ENCODE results near the gene PER3. TPM values are rescaled to one million over a fixed set of nuclear protein-coding genes. Genes with fewer than 3 reads are reported as not detected.
A peak's percentile ranks its signal among the peaks of the same experiment; 100 is the strongest.

The PER3 gene
- total RNA-seq, 8 experiments from 2014 or later: 2.8 to 9.6 (median 3.8) TPM

- Histone ChIP-seq H3K4me3 (no peak overlapping the region), H3K27ac (no peak overlapping the region), H3K4me1 (replicated peaks in 1 of 2) (no peaks in the 10 kb centered on the region)
- WGBS, 10 experiments: 44 to 100% (median 93%) methylated on average over 1 to 6 of the region's 6 CpGs; no CpG with 5 or more reads in 2 of the 10 experiments
- in situ Hi-C loops (cut with MboI; ENCODE audit: low pct_unique_long_range_greater_than_20kb in 2 of 9, low sequenced_read_pairs in 9 of 9, unreplicated experiment in 9 of 9): loop anchor here in 3 of 9 experiments (25.0 kb wide), 1 partner anchor 98 kb away; no protein-coding TSS in a partner anchor
- no peak for ATAC-seq (replicated peaks in 6 of 8)
Measured at GRCh38 chr1:7760245-7760644, 23.8 kb upstream of the PER3 start.

GRCh38 chr1:7761103-7761502, 23.0 kb upstream of the PER3 start:
- Histone ChIP-seq H3K4me1 (replicated peaks in 1 of 2) (no peaks in the 10 kb centered on the region), H3K4me3 (no peak overlapping the region), H3K27ac (no peak overlapping the region)
- WGBS, 10 experiments: 13 to 100% (median 77%) methylated on average over 1 to 3 of the region's 3 CpGs; no CpG with 5 or more reads in 2 of the 10 experiments
- in situ Hi-C loops (cut with MboI; ENCODE audit: low pct_unique_long_range_greater_than_20kb in 2 of 9, low sequenced_read_pairs in 9 of 9, unreplicated experiment in 9 of 9): loop anchor here in 3 of 9 experiments (25.0 kb wide), 1 partner anchor 99 kb away; no protein-coding TSS in a partner anchor
- ATAC-seq (replicated peaks in 6 of 8): no peak

DNA sequence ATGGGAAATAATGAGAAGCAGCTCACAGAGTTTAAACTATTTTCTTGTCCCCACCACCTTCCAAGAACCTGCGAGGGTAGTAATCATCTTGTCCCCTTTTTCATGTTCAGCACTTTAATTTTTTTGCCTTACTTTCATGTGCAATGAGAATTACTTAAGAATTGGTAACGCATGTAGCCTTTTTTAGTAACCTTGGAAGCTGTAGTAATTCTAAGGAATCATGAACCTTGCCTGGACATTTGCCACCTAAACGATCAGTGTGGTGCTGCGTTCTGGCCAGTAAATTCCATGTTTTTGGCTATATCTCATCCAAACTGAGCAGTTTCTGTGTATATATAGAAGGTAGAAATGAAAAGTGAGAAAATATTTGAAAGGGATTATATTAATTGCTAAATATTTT, 16.9 kb upstream of the PER3 start:
- no peak for ATAC-seq (replicated peaks in 6 of 8)
- in situ Hi-C loops (cut with MboI; ENCODE audit: low pct_unique_long_range_greater_than_20kb in 2 of 9, low sequenced_read_pairs in 9 of 9, unreplicated experiment in 9 of 9): loop anchor here in 3 of 9 experiments (25.0 kb wide), 1 partner anchor 105 kb away; no protein-coding TSS in a partner anchor
- H3K4me1 ChIP-seq (replicated peaks in 1 of 2): peaks cover 1 to 4% of the 10 kb centered on the region in 2 donors
- WGBS, 10 experiments: 21 to 100% (median 81%) methylated on average over 1 to 4 of the region's 4 CpGs
- no peak overlapping the region for H3K4me3 ChIP-seq
- H3K27ac ChIP-seq: no peak overlapping the region

- H3K27ac ChIP-seq: no peak overlapping the region
- in situ Hi-C loops (cut with MboI; ENCODE audit: low pct_unique_long_range_greater_than_20kb in 2 of 9, low sequenced_read_pairs in 9 of 9, unreplicated experiment in 9 of 9): loop anchor here in 3 of 9 experiments (25.0 kb wide), 1 partner anchor 106 kb away; no protein-coding TSS in a partner anchor
- H3K4me1 ChIP-seq (replicated peaks in 1 of 2): peaks cover 5 to 8% of the 10 kb centered on the region in 2 donors
- H3K4me3 ChIP-seq: no peak overlapping the region
- 20 to 88% (median 56%) methylated on average over 1 to 2 of the region's 2 CpGs; no CpG with 5 or more reads in 2 of the 10 experiments for WGBS, 10 experiments
- ATAC-seq (replicated peaks in 6 of 8): no peak
Measured at GRCh38 chr1:7768583-7768982, 15.5 kb upstream of the PER3 start.

GRCh38 chr1:7769673-7770412, 14.2 kb upstream of the PER3 start:
- no peak overlapping the region for H3K4me3 ChIP-seq
- peaks cover 5 to 8% of the 10 kb centered on the region in 2 donors for H3K4me1 ChIP-seq (replicated peaks in 1 of 2)
- H3K27ac ChIP-seq: no peak overlapping the region
- 72 to 100% (median 86%) methylated on average over 1 to 12 of the region's 12 CpGs for WGBS, 10 experiments
- no peak for ATAC-seq (replicated peaks in 6 of 8)
- in situ Hi-C loops (cut with MboI; ENCODE audit: low pct_unique_long_range_greater_than_20kb in 2 of 9, low sequenced_read_pairs in 9 of 9, unreplicated experiment in 9 of 9): loop anchor here in 3 of 9 experiments (25.0 kb wide), 1 partner anchor 108 kb away; no protein-coding TSS in a partner anchor

- WGBS, 10 experiments: 0 to 80% (median 45%) methylated on average over 1 to 6 of the region's 6 CpGs; no CpG with 5 or more reads in 2 of the 10 experiments
- in situ Hi-C loops (cut with MboI; ENCODE audit: low pct_unique_long_range_greater_than_20kb in 2 of 9, low sequenced_read_pairs in 9 of 9, unreplicated experiment in 9 of 9): loop anchor here in 3 of 9 experiments (25.0 kb wide), 1 partner anchor 108 kb away; no protein-coding TSS in a partner anchor
- Histone ChIP-seq H3K4me3 (peak overlapping the region; percentile 89 to 99 (median 98)), H3K27ac (peak overlapping the region in 1 of 2 donors; percentile 84), H3K4me1 (replicated peaks in 1 of 2) (peaks cover 5 to 8% of the 10 kb centered on the region in 2 donors)
- ATAC-seq (replicated peaks in 6 of 8): peak in 1 of 8 experiments; percentile 1
Measured at GRCh38 chr1:7770669-7770996, 13.5 kb upstream of the PER3 start.

GRCh38 chr1:7770997-7771822, 12.9 kb upstream of the PER3 start, which contains the start of gene VAMP3:
Gene VAMP3 (plus strand): TSS chr1:7771296. CDS start chr1:7771384, 88 bp downstream.
- in situ Hi-C loops (cut with MboI; ENCODE audit: low pct_unique_long_range_greater_than_20kb in 2 of 9, low sequenced_read_pairs in 9 of 9, unreplicated experiment in 9 of 9): loop anchor here in 3 of 9 experiments (25.0 kb wide), 1 partner anchor 109 kb away; no protein-coding TSS in a partner anchor
- Histone ChIP-seq H3K4me3 (peak within 1 kb of the TSS; percentile 89 to 99 (median 98)), H3K27ac (peak within 1 kb of the TSS; percentile 58 to 84), H3K4me1 (replicated peaks in 1 of 2) (peaks cover 5 to 8% of the 10 kb centered on the region in 2 donors)
- WGBS, 10 experiments: 0 to 6% (median 0%) methylated on average over 1 to 20 of the region's 97 CpGs; no CpG with 5 or more reads in 3 of the 10 experiments
- peak; percentile 88 to 92 (median 89) for ATAC-seq (replicated peaks in 6 of 8)

DNA sequence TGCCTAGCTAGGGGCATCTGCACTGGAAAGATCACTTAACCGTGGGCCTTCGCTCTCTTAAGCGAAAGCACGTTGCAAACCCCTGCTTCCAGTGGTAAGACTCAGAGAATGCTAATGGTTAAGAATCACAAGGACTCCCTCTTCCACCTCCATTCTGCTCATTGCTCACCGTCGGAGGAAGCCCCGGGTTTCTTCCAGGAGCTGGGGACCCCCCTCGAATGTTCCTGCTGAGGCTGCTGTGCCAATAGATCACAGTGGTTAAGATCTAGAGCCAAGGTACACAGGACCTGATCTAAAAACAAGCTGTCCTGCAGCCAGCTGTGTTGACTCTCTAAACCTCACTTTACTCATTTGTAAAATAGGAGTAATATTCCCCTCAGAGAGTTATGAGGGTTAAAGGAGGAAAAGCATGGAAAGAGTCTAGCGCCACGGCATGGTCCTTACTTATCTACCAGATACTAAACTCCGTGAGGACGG, 12.2 kb upstream of the PER3 start:
- 0 to 83% (median 29%) methylated on average over 2 to 10 of the region's 12 CpGs for WGBS, 10 experiments
- in situ Hi-C loops (cut with MboI; ENCODE audit: low pct_unique_long_range_greater_than_20kb in 2 of 9, low sequenced_read_pairs in 9 of 9, unreplicated experiment in 9 of 9): loop anchor here in 3 of 9 experiments (25.0 kb wide), 1 partner anchor 110 kb away; no protein-coding TSS in a partner anchor
- no peak for ATAC-seq (replicated peaks in 6 of 8)
- Histone ChIP-seq H3K4me3 (peak overlapping the region; percentile 89 to 99 (median 98)), H3K4me1 (replicated peaks in 1 of 2) (peaks cover 5 to 8% of the 10 kb centered on the region in 2 donors), H3K27ac (peak overlapping the region in 1 of 2 donors; percentile 84)

DNA sequence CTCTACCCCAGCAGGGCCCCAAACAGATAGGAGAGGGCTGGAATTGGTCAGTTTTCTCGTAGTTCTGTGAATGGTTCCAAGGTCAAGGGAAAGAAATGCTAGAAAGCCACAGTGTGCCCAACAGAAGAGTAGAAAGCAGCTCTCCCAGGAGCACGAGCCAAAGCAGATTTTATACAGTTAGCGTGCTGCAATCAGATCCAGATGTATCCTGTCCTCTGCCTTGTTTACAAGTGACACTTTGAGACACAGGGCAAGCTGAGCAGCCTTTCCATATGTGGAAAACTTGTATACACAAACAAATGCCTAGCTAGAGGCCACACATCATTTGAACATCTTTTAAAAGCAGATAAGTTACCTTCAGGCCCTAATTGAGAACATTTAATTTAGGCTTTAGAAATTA, 6.5 kb upstream of the PER3 start:
- no peak overlapping the region for H3K4me3 ChIP-seq
- H3K4me1 ChIP-seq (replicated peaks in 1 of 2): no peaks in the 10 kb centered on the region
- WGBS, 10 experiments: 20 to 100% (median 97%) methylated on average over 1 to 3 of the region's 3 CpGs; no CpG with 5 or more reads in 2 of the 10 experiments
- in situ Hi-C loops (cut with MboI; ENCODE audit: low pct_unique_long_range_greater_than_20kb in 2 of 9, low sequenced_read_pairs in 9 of 9, unreplicated experiment in 9 of 9): no loop called here
- no peak for ATAC-seq (replicated peaks in 6 of 8)
- no peak overlapping the region for H3K27ac ChIP-seq

DNA sequence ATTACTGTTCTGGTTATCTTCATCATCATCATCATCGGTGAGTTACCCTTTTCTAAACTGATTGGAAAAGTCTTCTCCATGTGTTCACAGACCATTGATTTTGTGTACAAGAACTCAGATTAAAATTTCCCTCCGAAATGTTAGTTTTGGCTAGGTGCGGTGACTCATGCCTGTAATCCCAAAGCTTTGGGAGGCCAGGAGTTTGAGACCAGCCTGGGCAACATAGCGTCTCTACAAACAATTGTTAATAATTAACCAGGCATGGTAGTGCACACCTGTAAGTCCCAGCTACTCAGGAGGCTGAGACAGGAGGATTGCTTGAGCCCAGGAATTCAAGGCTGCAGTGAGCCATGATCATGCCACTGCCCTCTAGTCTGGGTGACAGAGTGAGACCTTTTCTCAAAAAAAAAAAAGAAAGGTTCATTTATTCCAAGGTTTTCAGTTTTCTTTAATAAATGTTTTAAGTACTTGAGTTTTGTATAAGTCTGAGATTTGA, 5.9 kb upstream of the PER3 start:
- ATAC-seq (replicated peaks in 6 of 8): no peak
- in situ Hi-C loops (cut with MboI; ENCODE audit: low pct_unique_long_range_greater_than_20kb in 2 of 9, low sequenced_read_pairs in 9 of 9, unreplicated experiment in 9 of 9): no loop called here
- H3K4me1 ChIP-seq (replicated peaks in 1 of 2): peaks cover 0 to 5% of the 10 kb centered on the region in 2 donors
- H3K27ac ChIP-seq: no peak overlapping the region
- WGBS, 10 experiments: 71 to 100% (median 95%) methylated on average over 1 to 4 of the region's 4 CpGs
- no peak overlapping the region for H3K4me3 ChIP-seq

GRCh38 chr1:7780976-7781375, 3.1 kb upstream of the PER3 start:
- WGBS, 10 experiments: 80 to 96% (median 92%) methylated on average over 3 to 9 of the region's 9 CpGs; no CpG with 5 or more reads in 2 of the 10 experiments
- H3K4me3 ChIP-seq: no peak overlapping the region

GRCh38 chr1:7781501-7781900, 2.6 kb upstream of the PER3 start:
- in situ Hi-C loops (cut with MboI; ENCODE audit: low pct_unique_long_range_greater_than_20kb in 2 of 9, low sequenced_read_pairs in 9 of 9, unreplicated experiment in 9 of 9): no loop called here
- 69 to 100% (median 80%) methylated on average over 2 to 5 of the region's 7 CpGs; no CpG with 5 or more reads in 3 of the 10 experiments for WGBS, 10 experiments
- no peak for ATAC-seq (replicated peaks in 6 of 8)
- peaks cover 0 to 9% of the 10 kb centered on the region in 2 donors for H3K4me1 ChIP-seq (replicated peaks in 1 of 2)
- H3K27ac ChIP-seq: no peak overlapping the region
- H3K4me3 ChIP-seq: no peak overlapping the region

More at GRCh38 chr1:7780976-7781375, 3.1 kb upstream of the PER3 start:
- Histone ChIP-seq H3K27ac (no peak overlapping the region), H3K4me1 (replicated peaks in 1 of 2) (peaks cover 0 to 9% of the 10 kb centered on the region in 2 donors)
- no peak for ATAC-seq (replicated peaks in 6 of 8)
- in situ Hi-C loops (cut with MboI; ENCODE audit: low pct_unique_long_range_greater_than_20kb in 2 of 9, low sequenced_read_pairs in 9 of 9, unreplicated experiment in 9 of 9): no loop called here

All from motor neuron (in vitro differentiated cells).